Spleen (tissue), 7 donors: ENCODE data around the gene KCNAB1.

ENCODE experiments used
- POLR2A ChIP-seq, 3 donors: fragments of 450-650 bp; IDR thresholded peaks; one replicate each; pipeline ENCODE4 v1.5.1; 2017; ENCODE audit warnings: antibody characterized with exemption in 3 of 3, mild to moderate bottlenecking in 1 of 3
- POLR2AphosphoS5 ChIP-seq, 3 donors: sonication (generic); formaldehyde crosslinking; IDR thresholded peaks; one replicate each; pipeline ENCODE4 v1.5.1; 2017; ENCODE audit warnings: antibody characterized with exemption in 3 of 3
- TF ChIP-seq, protein P1 (sequence below), 11 experiments: fragments of 200-600 bp in 7 of 11; fragments of 450-650 bp in 4 of 11; sonication (generic) in 4 of 11; IDR thresholded peaks in 8 of 11; conservative IDR thresholded peaks in 3 of 11; 1 replicate in 7 of 11; 2 replicates in 4 of 11; pipeline versions ENCODE4 v1.4.0 to v1.8.0; 2016 to 2021; ENCODE audit warnings: antibody characterized with exemption in 11 of 11, inconsistent platforms in 4 of 11, mild to moderate bottlenecking in 1 of 11
- donor health status: DM: no; HTN: no; CAD: no; lungs with moderate emphysema.
- donor health status: DM: no; HTN: no; CAD: no.
- donor health status: DM: no; HTN: no; CAD: no.

DNA sequence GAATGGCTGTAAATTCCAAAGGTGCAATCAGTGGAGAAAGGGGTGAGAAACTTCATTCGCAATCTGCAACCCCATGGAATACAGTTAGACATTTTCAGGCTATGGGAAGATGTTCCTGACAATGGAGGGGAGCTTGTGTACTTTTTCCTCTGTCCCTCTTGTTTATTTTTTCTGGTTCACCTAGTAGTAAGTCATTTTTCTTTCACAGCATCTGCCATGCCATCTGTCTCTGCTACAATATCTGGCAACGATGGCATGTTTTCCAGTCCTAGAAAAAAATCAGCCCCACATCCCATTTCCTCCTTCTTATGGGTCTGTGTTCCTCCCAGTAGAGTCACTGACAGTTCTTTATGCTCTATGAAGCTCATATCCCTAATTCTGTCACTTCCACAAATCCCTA is 358.5 kb downstream of the KCNAB1 start:
- TF ChIP-seq, protein P1, sequence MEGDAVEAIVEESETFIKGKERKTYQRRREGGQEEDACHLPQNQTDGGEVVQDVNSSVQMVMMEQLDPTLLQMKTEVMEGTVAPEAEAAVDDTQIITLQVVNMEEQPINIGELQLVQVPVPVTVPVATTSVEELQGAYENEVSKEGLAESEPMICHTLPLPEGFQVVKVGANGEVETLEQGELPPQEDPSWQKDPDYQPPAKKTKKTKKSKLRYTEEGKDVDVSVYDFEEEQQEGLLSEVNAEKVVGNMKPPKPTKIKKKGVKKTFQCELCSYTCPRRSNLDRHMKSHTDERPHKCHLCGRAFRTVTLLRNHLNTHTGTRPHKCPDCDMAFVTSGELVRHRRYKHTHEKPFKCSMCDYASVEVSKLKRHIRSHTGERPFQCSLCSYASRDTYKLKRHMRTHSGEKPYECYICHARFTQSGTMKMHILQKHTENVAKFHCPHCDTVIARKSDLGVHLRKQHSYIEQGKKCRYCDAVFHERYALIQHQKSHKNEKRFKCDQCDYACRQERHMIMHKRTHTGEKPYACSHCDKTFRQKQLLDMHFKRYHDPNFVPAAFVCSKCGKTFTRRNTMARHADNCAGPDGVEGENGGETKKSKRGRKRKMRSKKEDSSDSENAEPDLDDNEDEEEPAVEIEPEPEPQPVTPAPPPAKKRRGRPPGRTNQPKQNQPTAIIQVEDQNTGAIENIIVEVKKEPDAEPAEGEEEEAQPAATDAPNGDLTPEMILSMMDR (IDR thresholded peaks at IDR 0.05 in 8 of 11, conservative IDR thresholded peaks at IDR 0.05 in 3 of 11): no peak
- TF ChIP-seq POLR2AphosphoS5 (IDR thresholded peaks at IDR 0.05) (no peak), POLR2A (IDR thresholded peaks at IDR 0.05) (no peak)
